CD4-positive, CD25-positive, alpha-beta regulatory T cell (primary cell): ENCODE data around the gene STK26. TPM values are rescaled to one million over a fixed set of nuclear protein-coding genes. Genes with fewer than 3 reads are reported as not detected.
"Not testable (repeated sequence)": the region's sequence is repeated elsewhere in the genome, so short reads cannot be mapped to it uniquely, and the experiment has no call there.

Experiments
- ATAC-seq, 2 donors: fragments of 150-1000 bp; cut with Tn5 transposase; one replicate each; pipeline ENCODE4 v1.10.0; 2021; ENCODE audit warnings: low read depth in 2 of 2, moderate number of reproducible peaks in 2 of 2, moderate library complexity in 1 of 2
- DNase-seq, 3 donors: peaks; one replicate each; pipeline versions ENCODE4 v3.0.0 to v3.0.0-alpha.2; 2012 to 2022; ENCODE audit warnings: mixed read lengths in 1 of 3
- H3K27ac ChIP-seq: one replicate; pipeline ENCODE4 v1.7.0; 2013; ENCODE audit warnings: mild to moderate bottlenecking, low read length; ENCODE audit not compliant: insufficient read depth, poor library complexity, severe bottlenecking
- H3K27me3 ChIP-seq: one replicate; pipeline ENCODE4 v1.7.0; 2013; ENCODE audit warnings: low read length; ENCODE audit not compliant: control insufficient read depth, insufficient read depth
- H3K36me3 ChIP-seq: one replicate; pipeline ENCODE4 v1.7.0; 2013; ENCODE audit warnings: mild to moderate bottlenecking, low read length, moderate library complexity; ENCODE audit not compliant: control insufficient read depth, insufficient read depth
- H3K4me1 ChIP-seq: 2 replicates; pipeline ENCODE4 v1.7.0; 2013; ENCODE audit warnings: mild to moderate bottlenecking, low read length; ENCODE audit not compliant: insufficient read depth, control insufficient read depth, poor library complexity, severe bottlenecking
- H3K4me3 ChIP-seq: one replicate; pipeline ENCODE4 v1.7.0; 2013; ENCODE audit warnings: low read depth, mild to moderate bottlenecking, low read length, moderate library complexity
- H3K9me3 ChIP-seq, 2 experiments: 1 replicate in 1 of 2; 2 replicates in 1 of 2; pipeline ENCODE4 v1.7.0; 2013; ENCODE audit warnings: low read length in 2 of 2, mild to moderate bottlenecking in 1 of 2, moderate library complexity in 1 of 2; ENCODE audit not compliant: control insufficient read depth in 2 of 2
- H3K27ac Mint-ChIP-seq, 3 donors: one replicate each; pipeline ENCODE4 v1.8.0; 2020 to 2022; ENCODE audit warnings: mild to moderate bottlenecking in 3 of 3, mixed read lengths in 3 of 3, moderate library complexity in 2 of 3
- H3K27me3 Mint-ChIP-seq: one replicate; pipeline ENCODE4 v1.8.0; 2022; ENCODE audit warnings: mild to moderate bottlenecking, mixed read lengths
- H3K36me3 Mint-ChIP-seq: one replicate; pipeline ENCODE4 v1.8.0; 2020; ENCODE audit warnings: mixed read lengths
- H3K4me1 Mint-ChIP-seq, 4 donors: one replicate each; pipeline ENCODE4 v1.8.0; 2020 to 2022; ENCODE audit warnings: mixed read lengths in 4 of 4, mild to moderate bottlenecking in 1 of 4
- H3K4me3 Mint-ChIP-seq, 4 donors: one replicate each; pipeline ENCODE4 v1.8.0; 2020 to 2022; ENCODE audit warnings: mild to moderate bottlenecking in 4 of 4, mixed read lengths in 4 of 4, moderate library complexity in 3 of 4
- H3K9me3 Mint-ChIP-seq, 7 donors: one replicate each; pipeline ENCODE4 v1.8.0; 2020 to 2022; ENCODE audit warnings: mixed read lengths in 7 of 7, mild to moderate bottlenecking in 3 of 7, moderate library complexity in 2 of 7
- polyA plus RNA-seq, 4 donors: library from polyadenylated mRNA; unstranded; fragments of 300-500 nt; fragmentation: Illumina TruSeq; gene quantifications; one replicate each; pipeline ENCODE4 v1.2.3, GENCODE V29; 2021
- total RNA-seq: library from RNA; stranded (reverse); gene quantifications from one replicate; pipeline ENCODE4 v1.2.3, GENCODE V29; 2022

STK26 gene
- total and polyA plus RNA-seq, 5 donors from 2014 or later = 18.4 to 29.6 (median 20.2) TPM

GRCh38 chrX:132037479-132037993 lies 14.4 kb downstream of the STK26 start:
- Histone ChIP-seq H3K27me3 (no peaks in the 10 kb centered on the region), H3K36me3 (no peaks in the 10 kb centered on the region), H3K4me3 (no peak overlapping the region), H3K4me1 (no peaks in the 10 kb centered on the region), H3K9me3 (no peaks in the 10 kb centered on the region), H3K27ac (no peak overlapping the region)
- Mint-ChIP-seq H3K27ac (no peak overlapping the region), H3K4me1 (peaks cover 6 to 48% (median 16%) of the 10 kb centered on the region in 4 donors), H3K9me3 (peaks cover 0 to 2% (median 0%) of the 10 kb centered on the region in 7 donors), H3K27me3 (no peaks in the 10 kb centered on the region), H3K36me3 (peaks cover 3% of the 10 kb centered on the region), H3K4me3 (no peak overlapping the region)
- DNase-seq (no peak), ATAC-seq (no peak)

- peaks cover 6 to 37% (median 16%) of the 10 kb centered on the region in 4 donors for H3K4me1 Mint-ChIP-seq
- DNase-seq = no peak
- Histone ChIP-seq H3K27me3 (no peaks in the 10 kb centered on the region), H3K4me1 (no peaks in the 10 kb centered on the region), H3K27ac (no peak overlapping the region), H3K36me3 (no peaks in the 10 kb centered on the region), H3K4me3 (no peak overlapping the region), H3K9me3 (no peaks in the 10 kb centered on the region)
- no peak overlapping the region for H3K4me3 Mint-ChIP-seq
- no peaks in the 10 kb centered on the region for H3K36me3 Mint-ChIP-seq
- H3K9me3 Mint-ChIP-seq = peaks cover 0 to 2% (median 0%) of the 10 kb centered on the region in 7 donors
- no peak for ATAC-seq
- H3K27me3 Mint-ChIP-seq = no peaks in the 10 kb centered on the region
- H3K27ac Mint-ChIP-seq = no peak overlapping the region
These were observed 17.0 kb downstream of the STK26 start for GRCh38 chrX:132040066-132040465.

GRCh38 chrX:132041015-132041414 lies 17.9 kb downstream of the STK26 start:
- Histone ChIP-seq H3K9me3 (no peaks in the 10 kb centered on the region), H3K4me1 (no peaks in the 10 kb centered on the region), H3K36me3 (no peaks in the 10 kb centered on the region), H3K27me3 (no peaks in the 10 kb centered on the region), H3K27ac (no peak overlapping the region), H3K4me3 (no peak overlapping the region)
- no peaks in the 10 kb centered on the region for H3K36me3 Mint-ChIP-seq
- no peak overlapping the region for H3K27ac Mint-ChIP-seq
- no peaks in the 10 kb centered on the region for H3K27me3 Mint-ChIP-seq
- ATAC-seq (no peak), DNase-seq (no peak)
- H3K9me3 Mint-ChIP-seq = peaks cover 0 to 2% (median 0%) of the 10 kb centered on the region in 7 donors
- H3K4me3 Mint-ChIP-seq = no peak overlapping the region
- peaks cover 0 to 34% (median 14%) of the 10 kb centered on the region in 4 donors for H3K4me1 Mint-ChIP-seq

- H3K4me1 Mint-ChIP-seq = peaks cover 0 to 32% (median 10%) of the 10 kb centered on the region in 4 donors
- H3K27me3 Mint-ChIP-seq = no peaks in the 10 kb centered on the region
These were observed 20.9 kb downstream of the STK26 start for GRCh38 chrX:132043977-132044376.

GRCh38 chrX:132044953-132045352 lies 21.9 kb downstream of the STK26 start:
- Mint-ChIP-seq H3K9me3 (peaks cover 0 to 2% (median 0%) of the 10 kb centered on the region in 7 donors), H3K4me1 (peaks cover 0 to 27% (median 10%) of the 10 kb centered on the region in 4 donors), H3K36me3 (no peaks in the 10 kb centered on the region), H3K27ac (no peak overlapping the region), H3K27me3 (no peaks in the 10 kb centered on the region), H3K4me3 (no peak overlapping the region)
- Histone ChIP-seq H3K4me1 (no peaks in the 10 kb centered on the region), H3K9me3 (no peaks in the 10 kb centered on the region), H3K27ac (no peak overlapping the region), H3K27me3 (no peaks in the 10 kb centered on the region), H3K4me3 (no peak overlapping the region), H3K36me3 (no peaks in the 10 kb centered on the region)
- no peak for DNase-seq
- no peak for ATAC-seq

More at GRCh38 chrX:132043977-132044376, 20.9 kb downstream of the STK26 start:
- H3K4me3 ChIP-seq = no peak overlapping the region
- no peak for DNase-seq
- H3K27me3 ChIP-seq = no peaks in the 10 kb centered on the region
- H3K4me1 ChIP-seq = no peaks in the 10 kb centered on the region
- no peaks in the 10 kb centered on the region for H3K9me3 ChIP-seq
- H3K9me3 Mint-ChIP-seq = peaks cover 0 to 2% (median 0%) of the 10 kb centered on the region in 7 donors
- H3K36me3 Mint-ChIP-seq = no peaks in the 10 kb centered on the region
- ATAC-seq = no peak
- H3K36me3 ChIP-seq = no peaks in the 10 kb centered on the region
- H3K27ac Mint-ChIP-seq = no peak overlapping the region
- no peak overlapping the region for H3K4me3 Mint-ChIP-seq
- no peak overlapping the region for H3K27ac ChIP-seq

- peaks cover 0 to 25% (median 10%) of the 10 kb centered on the region in 4 donors for H3K4me1 Mint-ChIP-seq
These were observed 22.4 kb downstream of the STK26 start for GRCh38 chrX:132045456-132045855.

GRCh38 chrX:132046533-132046932 lies 23.4 kb downstream of the STK26 start:
- Mint-ChIP-seq H3K36me3 (no peaks in the 10 kb centered on the region), H3K27ac (no peak overlapping the region), H3K4me1 (peaks cover 0 to 21% (median 7%) of the 10 kb centered on the region in 4 donors), H3K27me3 (no peaks in the 10 kb centered on the region), H3K9me3 (peaks cover 0 to 3% (median 0%) of the 10 kb centered on the region in 7 donors), H3K4me3 (no peak overlapping the region)
- ATAC-seq = no peak
- Histone ChIP-seq H3K9me3 (no peaks in the 10 kb centered on the region), H3K27me3 (no peaks in the 10 kb centered on the region), H3K36me3 (no peaks in the 10 kb centered on the region), H3K27ac (no peak overlapping the region), H3K4me1 (no peaks in the 10 kb centered on the region), H3K4me3 (no peak overlapping the region)
- no peak for DNase-seq

More at GRCh38 chrX:132045456-132045855, 22.4 kb downstream of the STK26 start:
- Histone ChIP-seq H3K27ac (no peak overlapping the region), H3K27me3 (no peaks in the 10 kb centered on the region), H3K36me3 (no peaks in the 10 kb centered on the region), H3K9me3 (no peaks in the 10 kb centered on the region), H3K4me1 (no peaks in the 10 kb centered on the region), H3K4me3 (no peak overlapping the region)
- no peaks in the 10 kb centered on the region for H3K36me3 Mint-ChIP-seq
- no peak overlapping the region for H3K27ac Mint-ChIP-seq
- H3K27me3 Mint-ChIP-seq = no peaks in the 10 kb centered on the region
- H3K4me3 Mint-ChIP-seq = no peak overlapping the region
- DNase-seq (no peak), ATAC-seq (no peak)
- H3K9me3 Mint-ChIP-seq = peaks cover 0 to 2% (median 0%) of the 10 kb centered on the region in 7 donors

- not testable (repeated sequence) for H3K4me3 ChIP-seq, H3K9me3 ChIP-seq, H3K27ac ChIP-seq, H3K36me3 ChIP-seq, ATAC-seq, H3K27me3 Mint-ChIP-seq, DNase-seq, H3K4me1 ChIP-seq, H3K36me3 Mint-ChIP-seq, H3K4me3 Mint-ChIP-seq, H3K27ac Mint-ChIP-seq, H3K27me3 ChIP-seq, H3K9me3 Mint-ChIP-seq
- H3K4me1 Mint-ChIP-seq = peaks cover 0 to 20% (median 2%) of the 10 kb centered on the region in 4 donors
These were observed 28.7 kb downstream of the STK26 start for GRCh38 chrX:132051778-132052177.
